Measurements from ENCODE around the gene TANGO6. TPM values are rescaled to one million over a fixed set of nuclear protein-coding genes. Genes with fewer than 3 reads are reported as not detected.

TANGO6 gene
- total and polyA plus RNA-seq, 8 donors = 2.6 to 9.3 (median 6.3) TPM

DNA sequence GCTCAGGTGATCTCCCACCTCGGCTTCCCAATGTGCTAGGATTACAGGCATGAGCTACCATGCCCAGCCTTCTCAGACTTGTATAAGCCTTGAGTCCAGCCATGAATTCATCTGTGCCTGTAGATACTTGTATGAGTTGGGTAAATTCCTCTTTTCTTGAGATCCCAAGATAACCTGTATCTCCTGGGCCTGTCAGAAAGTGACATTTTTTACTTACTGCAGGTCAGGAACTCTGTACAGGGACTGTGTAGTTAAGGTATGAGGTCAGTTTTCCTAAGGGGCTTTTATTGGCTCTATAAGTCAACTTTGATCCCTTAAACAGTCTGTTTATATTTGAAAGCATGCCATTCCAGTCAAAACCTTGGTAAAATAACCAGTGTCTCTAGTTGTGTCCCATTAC, 155.8 kb downstream of the TANGO6 start:
- H3K27me3 ChIP-seq = no peaks in the 10 kb centered on the region
- intact Hi-C loops (cut with DNase I) = no loop called here
- no peak for ATAC-seq
- no peak for DNase-seq
- TF ChIP-seq, protein P1, sequence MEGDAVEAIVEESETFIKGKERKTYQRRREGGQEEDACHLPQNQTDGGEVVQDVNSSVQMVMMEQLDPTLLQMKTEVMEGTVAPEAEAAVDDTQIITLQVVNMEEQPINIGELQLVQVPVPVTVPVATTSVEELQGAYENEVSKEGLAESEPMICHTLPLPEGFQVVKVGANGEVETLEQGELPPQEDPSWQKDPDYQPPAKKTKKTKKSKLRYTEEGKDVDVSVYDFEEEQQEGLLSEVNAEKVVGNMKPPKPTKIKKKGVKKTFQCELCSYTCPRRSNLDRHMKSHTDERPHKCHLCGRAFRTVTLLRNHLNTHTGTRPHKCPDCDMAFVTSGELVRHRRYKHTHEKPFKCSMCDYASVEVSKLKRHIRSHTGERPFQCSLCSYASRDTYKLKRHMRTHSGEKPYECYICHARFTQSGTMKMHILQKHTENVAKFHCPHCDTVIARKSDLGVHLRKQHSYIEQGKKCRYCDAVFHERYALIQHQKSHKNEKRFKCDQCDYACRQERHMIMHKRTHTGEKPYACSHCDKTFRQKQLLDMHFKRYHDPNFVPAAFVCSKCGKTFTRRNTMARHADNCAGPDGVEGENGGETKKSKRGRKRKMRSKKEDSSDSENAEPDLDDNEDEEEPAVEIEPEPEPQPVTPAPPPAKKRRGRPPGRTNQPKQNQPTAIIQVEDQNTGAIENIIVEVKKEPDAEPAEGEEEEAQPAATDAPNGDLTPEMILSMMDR (IDR thresholded peaks at IDR 0.05) = no peak
- no peaks in the 10 kb centered on the region for H3K9me3 ChIP-seq
- H3K36me3 ChIP-seq = no peaks in the 10 kb centered on the region
- 96 to 100% methylated on average over 1 of the region's 1 CpG for WGBS, 2 donors
- H3K27ac ChIP-seq = no peak overlapping the region
- peaks cover 0 to 14% (median 11%) of the 10 kb centered on the region in 3 donors for H3K4me1 ChIP-seq
- H3K4me3 ChIP-seq = no peak overlapping the region
- FAIRE-seq = no peak

- Histone ChIP-seq H3K27ac (no peak overlapping the region), H3K4me3 (no peak overlapping the region), H3K36me3 (no peaks in the 10 kb centered on the region), H3K27me3 (no peaks in the 10 kb centered on the region), H3K9me3 (no peaks in the 10 kb centered on the region), H3K4me1 (no peaks in the 10 kb centered on the region)
- DNase-seq (no peak), ATAC-seq (no peak), FAIRE-seq (no peak)
- intact Hi-C loops (cut with DNase I) = no loop called here
- TF ChIP-seq, protein P1 (IDR thresholded peaks at IDR 0.05) = no peak
- 81 to 89% methylated on average over 1 of the region's 1 CpG for WGBS, 2 donors
Measured at GRCh38 chr16:69003500-69003899, 160.2 kb downstream of the TANGO6 start.

DNA sequence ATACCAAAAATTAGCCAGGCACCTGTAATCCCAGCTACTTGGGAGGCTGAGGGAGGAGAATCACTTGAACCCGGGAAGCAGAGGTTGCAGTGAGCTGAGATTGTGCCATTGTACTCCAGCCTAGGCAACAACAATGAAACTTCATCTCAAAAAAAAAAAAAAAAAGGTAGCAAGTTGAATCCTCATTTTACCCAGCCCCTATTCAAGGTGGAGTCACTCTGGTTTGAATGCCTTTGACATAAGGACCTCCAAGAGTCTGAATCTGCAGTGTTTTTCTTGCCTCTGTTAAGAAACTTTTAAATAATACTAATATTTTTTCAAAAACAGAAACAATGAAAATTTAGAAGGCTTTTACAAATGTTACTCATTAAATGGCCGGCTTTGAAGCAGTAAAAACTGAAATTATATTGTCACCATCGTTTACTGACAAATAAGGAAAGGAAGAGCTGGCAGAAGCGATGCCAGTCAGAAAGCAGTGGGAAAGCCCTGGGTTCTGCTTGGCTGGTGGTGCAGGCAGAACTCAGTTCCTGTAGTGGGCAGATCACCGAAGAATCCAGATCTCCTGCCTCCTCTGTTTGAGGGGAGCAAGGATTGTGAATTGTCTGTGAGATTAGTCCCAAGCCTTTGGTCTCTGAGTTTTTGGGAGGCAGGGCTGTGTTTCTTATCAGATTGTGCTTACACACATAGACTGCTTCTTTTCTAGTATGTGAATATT, 162.5 kb downstream of the TANGO6 start:
- intact Hi-C loops (cut with DNase I) = no loop called here
- ATAC-seq = no peak
- Histone ChIP-seq H3K27ac (no peak overlapping the region), H3K4me1 (no peaks in the 10 kb centered on the region), H3K9me3 (no peaks in the 10 kb centered on the region), H3K4me3 (no peak overlapping the region), H3K36me3 (no peaks in the 10 kb centered on the region), H3K27me3 (no peaks in the 10 kb centered on the region)
- TF ChIP-seq, protein P1 (IDR thresholded peaks at IDR 0.05) = no peak
- no peak for FAIRE-seq
- DNase-seq = no peak
- 92 to 96% methylated on average over 5 of the region's 5 CpGs for WGBS, 2 donors

- Histone ChIP-seq H3K27me3 (no peaks in the 10 kb centered on the region), H3K9me3 (no peaks in the 10 kb centered on the region), H3K4me3 (no peak overlapping the region), H3K36me3 (no peaks in the 10 kb centered on the region), H3K27ac (no peak overlapping the region), H3K4me1 (peaks cover 0 to 3% (median 0%) of the 10 kb centered on the region in 3 donors)
- DNase-seq (no peak), FAIRE-seq (no peak), ATAC-seq (no peak)
- TF ChIP-seq, protein P1 (IDR thresholded peaks at IDR 0.05) = no peak
- intact Hi-C loops (cut with DNase I) = no loop called here
Measured at GRCh38 chr16:69012906-69013305, 169.6 kb downstream of the TANGO6 start.

GRCh38 chr16:69013991-69014390, 170.7 kb downstream of the TANGO6 start:
- Histone ChIP-seq H3K4me1 (peaks cover 0 to 3% (median 0%) of the 10 kb centered on the region in 3 donors), H3K9me3 (no peaks in the 10 kb centered on the region), H3K4me3 (no peak overlapping the region), H3K36me3 (no peaks in the 10 kb centered on the region), H3K27ac (no peak overlapping the region), H3K27me3 (no peaks in the 10 kb centered on the region)
- no peak for DNase-seq
- ATAC-seq = no peak
- TF ChIP-seq, protein P1 (IDR thresholded peaks at IDR 0.05) = no peak
- intact Hi-C loops (cut with DNase I) = no loop called here
- no peak for FAIRE-seq

All from pancreas (tissue), 10 donors.